GM19023 (cell line): ENCODE results near the gene KCNMA1.

Experiments used
- ATAC-seq: cut with Tn5 transposase; IDR thresholded peaks from one replicate; pipeline ENCODE4 v1.9.1; 2021; ENCODE audit warnings: mild to moderate bottlenecking, moderate library complexity; ENCODE audit not compliant: unreplicated experiment

The KCNMA1 gene

DNA sequence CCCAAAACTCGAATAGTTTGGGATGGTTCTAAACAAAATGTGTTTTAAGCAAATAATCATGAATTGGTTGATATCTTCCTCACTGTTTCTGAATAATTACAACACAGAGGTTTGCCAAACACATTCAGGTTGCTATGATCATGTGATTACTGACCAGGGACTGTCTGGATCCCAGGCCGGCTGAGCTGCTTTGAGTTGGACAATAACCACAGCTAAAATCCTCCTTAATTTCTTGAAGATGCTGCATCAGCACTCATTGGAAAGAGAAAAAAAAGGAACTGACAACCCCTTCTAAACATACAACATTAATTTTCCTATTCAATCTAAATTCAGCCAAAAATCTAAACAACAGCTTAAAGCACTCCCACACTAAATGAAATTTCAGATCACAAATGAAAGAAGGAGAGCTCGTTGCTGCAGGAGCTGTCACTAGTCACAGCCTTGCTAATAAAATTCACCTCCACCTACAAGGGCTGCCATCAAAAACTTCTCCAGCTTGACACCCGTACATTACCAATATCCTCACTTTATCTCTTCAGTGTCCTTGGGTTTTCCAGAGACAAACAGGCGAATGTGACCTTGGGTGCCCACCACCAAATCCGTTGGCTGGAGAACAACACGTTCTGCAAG, 560.2 kb downstream of the KCNMA1 start:
- ATAC-seq: no peak

DNA sequence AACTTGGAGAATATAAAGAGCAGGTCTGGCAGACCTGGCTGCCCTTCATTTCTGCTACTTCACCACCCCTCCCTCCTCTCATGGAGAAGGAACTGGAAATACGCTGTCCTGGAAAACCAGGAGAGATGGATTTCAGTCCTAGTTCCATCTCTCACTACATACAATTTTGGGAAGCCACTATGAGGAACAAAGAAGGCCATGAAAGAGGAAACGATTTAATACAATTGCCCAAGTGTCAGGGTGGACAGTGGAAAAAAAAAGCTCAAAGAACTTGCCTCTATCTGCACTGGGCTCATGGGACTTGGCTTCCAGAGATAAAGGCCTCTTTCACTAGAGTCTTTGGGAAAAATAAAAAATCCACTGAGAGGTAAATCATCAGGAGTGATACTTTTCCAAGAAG, 561.7 kb downstream of the KCNMA1 start:
- no peak for ATAC-seq

DNA sequence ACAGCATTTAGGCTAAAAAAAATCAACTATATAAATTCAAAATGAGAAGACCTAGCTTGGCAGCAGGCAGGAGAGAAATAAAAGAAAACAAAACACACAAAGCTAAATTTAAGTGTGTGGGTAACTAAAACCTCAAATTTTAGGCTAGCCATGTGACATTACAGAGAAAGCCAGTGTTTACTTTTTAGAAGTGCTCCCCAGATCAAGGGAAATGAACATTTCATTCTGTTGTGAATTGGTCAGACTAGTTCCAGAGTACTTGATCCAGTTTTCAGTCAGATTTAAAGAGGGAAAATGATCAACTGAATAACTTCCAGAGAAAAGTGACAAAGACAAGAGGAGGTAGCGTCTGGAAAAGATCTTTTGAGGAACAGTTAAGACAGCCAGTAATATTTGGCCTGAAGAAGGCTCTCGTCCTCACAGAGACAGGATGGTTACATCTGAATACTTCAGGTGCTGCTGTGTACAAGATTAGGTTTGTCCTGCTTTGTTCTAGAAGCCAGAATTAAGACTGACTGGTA, 563.4 kb downstream of the KCNMA1 start:
- no peak for ATAC-seq

DNA sequence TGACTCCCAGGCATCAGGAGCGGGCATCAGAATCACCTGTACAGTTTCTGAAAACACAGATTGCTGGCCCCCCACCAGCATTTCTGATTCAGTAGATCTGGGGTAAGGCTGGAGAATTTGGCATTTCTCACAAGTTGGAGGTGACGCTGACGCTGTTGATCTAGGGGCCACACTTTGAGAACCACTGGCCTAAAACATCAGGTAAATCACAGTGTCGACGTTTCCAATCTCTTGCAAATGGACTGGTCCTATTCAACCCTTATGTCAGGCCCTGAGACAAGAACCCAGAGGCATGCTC, 564.0 kb downstream of the KCNMA1 start:
- ATAC-seq: no peak

DNA sequence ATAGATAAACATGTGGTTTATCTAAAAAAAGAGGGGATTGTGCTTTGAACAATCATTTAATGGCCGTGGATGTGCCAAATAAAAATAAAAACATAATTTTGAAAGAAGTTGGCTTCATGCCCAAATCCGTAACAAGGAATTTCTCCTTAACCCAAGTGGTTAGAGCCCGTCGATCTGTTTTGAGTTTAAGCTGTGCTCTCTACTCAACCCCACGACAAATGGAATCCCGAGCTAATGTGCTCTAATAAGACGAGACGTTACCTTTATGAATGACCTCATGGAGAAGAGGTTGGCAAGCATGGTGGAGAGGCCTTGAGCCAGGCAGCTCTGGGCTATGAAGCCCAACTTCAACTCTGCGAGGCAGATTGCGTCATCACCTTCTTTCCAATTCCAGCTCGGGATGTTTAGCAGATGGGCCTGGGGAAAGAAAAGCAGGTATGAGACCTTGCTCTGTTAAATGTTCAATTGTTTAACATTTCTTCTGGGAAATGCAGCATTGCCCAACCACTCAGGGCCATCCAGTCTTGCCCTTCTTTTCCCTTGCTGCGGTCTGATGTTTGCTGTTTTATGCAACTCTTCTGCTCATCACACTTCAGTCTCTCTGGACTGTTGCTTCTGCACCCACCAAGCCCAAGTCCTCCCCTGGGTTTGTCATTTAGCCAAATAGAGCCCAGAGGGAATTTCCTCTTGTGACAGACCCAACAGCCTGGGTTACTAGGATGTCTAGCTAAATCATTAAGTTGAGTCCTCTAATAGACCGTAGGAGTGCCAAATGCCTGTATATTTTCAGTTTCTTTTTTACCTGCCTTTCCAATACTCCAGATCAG, 564.6 kb downstream of the KCNMA1 start:
- no peak for ATAC-seq

DNA sequence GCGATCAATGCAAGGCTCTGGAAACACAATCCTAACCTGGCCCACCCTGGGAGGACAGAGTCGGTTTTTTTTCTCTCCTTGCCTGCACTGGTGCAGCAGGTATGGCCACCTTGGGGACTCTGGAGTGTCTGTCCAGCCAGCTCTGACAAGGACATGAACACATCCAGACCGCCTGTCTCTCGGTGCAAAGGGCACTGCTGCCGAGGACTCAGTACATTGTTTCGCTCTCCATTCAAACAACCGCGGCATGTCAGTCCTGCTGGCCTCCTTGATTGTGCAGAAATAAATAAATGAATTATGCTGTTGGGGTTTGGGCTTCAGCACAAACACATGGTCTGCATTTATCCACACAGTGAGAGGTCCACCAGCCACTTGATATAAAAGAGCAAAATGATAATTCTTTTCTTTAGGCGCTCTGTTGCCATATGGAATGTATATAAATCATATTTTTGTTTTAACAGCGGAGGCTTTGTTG, 565.2 kb downstream of the KCNMA1 start:
- ATAC-seq: no peak

DNA sequence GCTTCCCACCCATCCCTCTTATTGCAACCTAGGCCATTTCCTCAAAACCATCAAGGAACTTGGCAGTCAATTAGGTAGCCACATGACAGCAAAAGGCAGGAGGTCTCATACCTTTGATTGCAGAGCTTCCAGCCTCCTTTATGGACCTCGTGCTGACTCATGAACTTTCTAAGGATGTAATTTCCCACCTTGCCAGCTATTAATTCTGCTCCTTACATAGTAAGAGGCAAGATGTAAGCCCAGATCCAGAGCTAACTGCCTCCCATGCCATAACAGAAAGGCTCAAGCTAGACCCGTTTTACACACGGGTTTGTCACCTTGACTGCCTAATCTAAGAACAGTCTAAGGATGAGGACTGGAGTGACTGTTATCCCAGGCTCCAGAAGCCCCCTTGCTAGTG, 565.7 kb downstream of the KCNMA1 start:
- no peak for ATAC-seq

DNA sequence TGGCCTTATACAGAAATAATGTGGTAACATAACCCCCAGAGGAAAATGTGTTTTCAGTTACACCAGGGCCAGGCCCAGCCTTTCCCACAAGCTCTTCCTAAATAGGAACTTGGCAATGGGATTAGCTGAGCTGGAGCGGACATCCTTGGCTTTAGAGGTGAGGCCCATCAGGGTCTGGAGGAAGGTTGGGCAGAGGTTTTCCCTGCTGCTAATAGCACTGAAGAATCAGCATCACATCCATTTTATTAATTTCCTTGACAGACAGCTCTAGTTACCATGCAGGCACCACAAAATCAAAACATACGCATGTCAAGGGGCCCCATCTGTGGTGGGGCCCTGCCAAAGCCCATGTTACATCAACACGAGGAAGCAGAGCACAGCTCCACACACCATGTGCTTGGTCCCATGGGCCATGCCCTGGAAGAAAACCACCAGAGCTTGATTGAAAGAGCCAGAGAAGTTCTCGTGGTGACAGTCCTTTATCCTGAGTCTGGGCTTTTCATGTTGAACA, 566.6 kb downstream of the KCNMA1 start:
- no peak for ATAC-seq

DNA sequence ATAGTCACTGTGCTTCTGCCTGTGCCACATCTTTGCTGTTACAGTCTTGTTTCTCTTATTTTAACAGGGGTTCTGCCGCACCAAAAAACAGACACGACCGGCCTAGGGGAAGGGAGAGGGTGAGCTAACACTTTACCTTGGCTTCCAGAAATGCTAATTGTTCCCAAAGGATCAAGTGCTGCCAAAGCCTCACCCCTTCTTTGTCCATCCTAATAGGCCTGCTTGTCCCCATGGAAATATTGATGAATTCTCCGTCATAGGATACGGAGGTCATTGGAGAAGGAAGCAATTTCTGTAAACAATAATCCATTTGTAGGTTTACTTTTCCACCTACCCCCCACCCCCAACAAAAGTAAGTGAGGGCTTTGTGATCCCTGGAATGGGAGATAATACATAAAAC, 567.3 kb downstream of the KCNMA1 start:
- ATAC-seq: no peak

DNA sequence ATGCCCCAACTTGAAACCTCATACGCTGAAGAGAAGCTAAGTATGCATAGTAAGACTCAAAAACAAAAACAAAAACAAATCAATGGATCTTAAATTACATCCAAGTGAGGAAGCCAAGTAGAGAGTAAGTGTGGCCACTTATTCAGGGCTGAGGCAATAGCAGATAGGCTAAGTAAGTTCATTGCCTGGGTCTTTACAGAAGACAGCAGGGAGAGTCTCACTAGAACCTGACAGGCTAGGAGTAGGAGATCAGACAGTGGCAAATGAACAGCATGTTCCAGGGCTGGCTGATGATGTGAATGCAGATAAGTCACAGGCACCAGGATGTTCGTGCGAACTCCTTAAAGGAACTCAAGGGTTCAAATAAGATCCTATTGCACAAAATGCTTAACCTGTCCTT, 568.6 kb downstream of the KCNMA1 start:
- no peak for ATAC-seq

DNA sequence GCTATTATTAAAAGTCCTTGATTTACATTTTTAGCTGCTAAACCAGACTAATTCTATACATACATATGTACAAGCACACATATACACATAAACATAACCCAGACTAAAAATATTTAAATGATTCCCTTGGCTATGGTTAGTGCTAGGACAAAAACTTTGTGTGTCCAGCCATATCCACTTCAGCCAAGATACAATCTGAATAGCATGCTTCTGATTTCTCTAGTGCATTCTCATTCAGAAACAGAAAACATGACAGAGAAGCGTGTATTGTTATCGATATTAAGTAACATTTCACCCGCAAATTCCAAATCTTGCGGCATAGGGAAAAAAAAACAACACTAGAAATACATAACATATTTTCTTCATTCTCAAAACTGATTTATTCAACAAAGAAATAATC, 569.3 kb downstream of the KCNMA1 start:
- ATAC-seq: no peak

DNA sequence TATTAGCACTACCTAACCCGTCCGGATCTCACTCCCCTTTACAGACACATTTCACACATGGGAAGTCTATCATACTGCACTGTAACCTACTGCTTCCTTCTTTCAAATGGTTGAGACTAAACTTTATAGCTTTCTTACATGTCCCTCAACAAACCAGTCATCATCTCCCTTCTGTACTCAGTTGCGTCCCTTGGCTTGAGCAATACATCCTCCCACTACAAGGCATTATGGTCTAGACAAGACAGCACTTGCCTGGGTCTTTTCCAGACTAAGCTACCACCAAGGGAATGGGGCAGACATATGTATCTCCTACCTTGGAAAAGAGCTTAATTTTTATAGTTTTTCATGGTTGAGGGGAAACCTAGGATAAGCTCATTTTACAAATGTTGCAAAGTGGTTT, 575.2 kb downstream of the KCNMA1 start:
- no peak for ATAC-seq

DNA sequence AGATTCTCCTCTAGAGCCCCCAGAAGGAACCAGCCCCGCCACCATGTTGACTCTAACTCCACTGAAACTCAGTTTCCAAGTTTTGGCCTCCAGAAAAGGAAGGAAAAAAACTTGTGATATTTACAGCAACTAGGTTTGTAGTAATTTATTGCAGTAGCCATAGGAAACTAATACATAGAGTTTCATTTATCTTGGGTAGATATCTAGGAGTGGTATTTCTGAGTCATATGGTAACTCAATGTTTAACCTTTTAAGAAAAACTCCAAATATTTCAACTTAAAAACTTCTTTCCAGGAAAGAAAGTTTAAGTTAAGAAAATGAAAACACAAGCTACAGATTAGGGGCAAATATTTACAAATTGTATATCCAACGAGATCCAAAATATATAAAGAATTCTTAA, 576.7 kb downstream of the KCNMA1 start:
- no peak for ATAC-seq

DNA sequence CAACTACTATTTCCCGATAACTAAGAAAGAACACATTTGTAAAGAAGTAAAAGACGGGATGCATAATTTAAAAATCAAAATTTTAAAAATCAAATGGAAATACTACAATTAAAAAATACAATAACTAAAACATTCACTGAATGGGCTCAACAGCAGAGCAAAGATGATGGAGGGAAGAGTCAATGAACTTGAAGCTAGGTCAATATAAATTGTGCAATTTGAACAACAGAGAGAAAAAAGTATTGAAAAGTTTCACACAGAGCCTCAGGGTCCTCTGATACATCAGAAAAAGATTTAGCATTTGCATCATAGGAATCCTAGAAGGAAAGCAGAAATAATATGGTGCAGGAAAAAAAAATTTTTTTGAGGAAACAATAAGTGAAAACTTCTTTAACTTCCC, 581.0 kb downstream of the KCNMA1 start:
- ATAC-seq: no peak

DNA sequence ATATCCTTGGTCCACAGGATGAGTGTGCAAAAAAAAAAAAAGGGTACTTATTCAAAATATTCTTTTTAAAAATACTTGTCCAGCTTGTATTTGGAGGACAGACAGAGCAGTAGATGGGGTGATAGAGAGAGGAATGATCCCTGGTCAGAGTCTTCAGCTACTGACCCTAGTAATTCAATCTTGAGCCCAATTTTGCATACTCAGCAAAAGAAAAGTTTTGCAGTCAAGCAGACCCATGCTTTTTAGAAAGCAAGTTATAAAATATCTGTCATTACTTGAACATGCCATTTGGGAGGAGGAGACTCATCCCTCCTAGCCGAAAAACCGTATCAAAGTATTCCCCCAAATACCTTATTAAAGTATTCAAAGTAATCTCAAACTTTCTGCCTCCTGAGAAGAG, 585.0 kb downstream of the KCNMA1 start:
- ATAC-seq: no peak

DNA sequence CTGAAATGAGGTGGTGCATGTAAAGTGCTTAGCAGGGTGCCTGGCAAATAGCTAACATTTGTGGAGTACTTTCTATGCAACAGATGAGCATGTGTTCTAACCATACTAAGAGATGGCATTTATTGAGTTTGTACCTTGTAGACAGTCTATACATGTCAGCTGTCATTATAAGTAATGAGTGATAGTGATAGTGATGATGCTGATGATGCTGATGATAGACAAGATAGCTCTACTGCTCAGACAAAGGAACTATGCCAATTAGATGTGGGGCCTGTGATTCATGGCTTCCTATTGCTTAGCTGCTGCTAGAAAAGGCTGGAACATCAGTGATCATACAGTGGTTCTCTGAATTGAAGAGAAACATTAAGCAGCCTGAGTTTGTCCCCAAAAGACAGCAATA, 585.8 kb downstream of the KCNMA1 start:
- ATAC-seq: no peak

DNA sequence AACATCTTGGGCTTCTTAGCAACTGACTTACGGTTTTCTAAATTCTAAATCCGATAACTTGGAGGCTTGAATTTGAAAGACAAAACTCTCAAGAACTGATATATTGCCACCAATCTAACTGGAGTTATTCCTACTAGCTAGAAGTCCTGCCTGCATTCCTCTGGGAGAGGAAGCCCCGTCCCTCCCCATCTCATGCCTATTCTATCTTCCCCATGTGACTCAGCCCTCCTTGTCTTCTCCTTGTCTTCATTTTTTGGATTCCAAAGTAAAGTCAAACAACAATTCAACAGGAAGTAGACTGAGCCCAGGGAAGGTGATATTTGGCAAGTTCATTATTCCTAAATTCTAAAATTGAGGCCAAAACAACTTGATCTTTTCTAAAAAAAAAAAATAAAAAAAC, 587.7 kb downstream of the KCNMA1 start:
- ATAC-seq: no peak

DNA sequence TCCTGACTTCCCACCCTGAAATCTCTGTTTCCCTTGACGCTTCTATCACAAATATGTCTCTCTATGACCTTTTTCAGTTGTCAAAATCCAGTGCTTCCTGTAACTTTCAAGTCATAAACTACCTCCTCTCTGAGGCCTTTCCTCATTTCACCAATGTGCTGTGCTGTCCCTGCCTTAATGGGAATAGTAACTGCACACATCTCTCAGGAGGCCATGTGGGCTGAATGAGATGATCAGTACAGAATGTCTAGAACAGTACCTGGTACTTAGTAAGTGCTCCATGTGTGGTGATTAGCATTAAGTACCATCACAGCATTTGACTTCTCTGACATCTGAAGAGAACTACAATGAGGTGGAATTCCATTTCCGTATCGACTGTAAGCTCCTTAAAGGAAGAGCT, 588.5 kb downstream of the KCNMA1 start:
- ATAC-seq: no peak

DNA sequence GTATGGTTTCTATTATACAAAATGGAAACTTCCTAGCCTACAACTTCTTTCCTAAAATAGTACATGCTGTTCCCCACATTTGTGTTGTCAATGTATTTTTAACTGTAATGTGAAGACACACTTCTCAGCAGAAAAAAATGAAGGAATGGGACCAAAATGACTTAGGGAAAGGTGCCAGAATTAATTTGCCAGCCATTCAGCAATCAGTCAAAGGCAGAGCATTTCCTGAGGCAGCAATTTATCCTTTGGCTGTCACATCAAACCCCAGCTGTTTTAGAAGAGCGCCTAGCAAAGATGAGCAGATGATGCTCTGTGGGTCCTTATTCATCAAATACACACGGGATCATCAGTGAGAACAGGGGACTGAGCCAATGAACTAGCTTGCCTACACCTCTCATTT, 592.5 kb downstream of the KCNMA1 start:
- no peak for ATAC-seq

DNA sequence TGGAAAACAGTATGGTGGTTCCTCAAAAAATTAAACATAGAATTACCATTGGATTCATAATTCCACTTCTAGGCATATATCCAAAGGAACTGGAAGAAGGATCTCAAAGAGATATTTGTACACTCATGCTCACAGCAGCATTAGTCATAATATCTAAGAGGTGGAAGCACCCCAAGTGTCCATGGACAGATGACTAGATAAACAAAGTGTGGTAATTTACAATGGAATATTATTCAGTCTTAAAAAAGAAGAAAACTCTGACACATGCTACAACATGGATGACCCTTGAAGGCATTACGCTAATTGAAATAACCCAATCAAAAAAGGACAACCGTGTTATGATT, 594.2 kb downstream of the KCNMA1 start:
- no peak for ATAC-seq

DNA sequence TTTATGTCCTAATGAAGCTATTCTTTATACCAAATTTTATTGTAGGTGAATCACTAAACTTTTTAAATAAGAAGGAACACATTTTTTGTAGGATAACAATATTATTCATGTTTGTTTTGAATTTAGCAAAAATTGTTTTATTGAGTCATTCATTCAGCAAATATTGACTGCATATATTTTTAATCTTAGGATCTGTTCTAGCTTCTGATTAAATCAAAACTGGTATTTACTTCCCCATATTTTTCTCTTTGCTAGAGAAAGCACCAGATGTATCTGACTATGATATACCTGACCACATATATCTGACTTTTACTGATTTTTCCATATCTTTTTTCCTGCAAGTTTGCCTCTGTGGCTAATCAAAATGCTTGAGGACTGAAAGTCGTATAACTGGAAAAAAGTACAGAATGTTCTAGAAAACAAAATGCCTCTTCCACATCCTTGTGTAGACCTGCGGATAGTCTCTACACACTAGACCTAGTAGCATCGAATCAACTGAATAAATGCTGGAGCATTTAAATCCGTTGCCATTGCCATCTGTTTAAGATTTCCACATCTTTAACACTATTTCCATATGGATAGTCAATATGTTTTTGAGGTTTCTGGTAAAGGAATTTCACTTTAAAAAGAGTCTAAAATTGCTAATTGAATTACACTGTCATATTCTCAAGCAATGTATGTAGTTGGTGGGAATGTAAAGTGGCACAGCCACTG, 594.7 kb downstream of the KCNMA1 start:
- no peak for ATAC-seq
